ENCODE measurements around the gene SDK1.

GRCh38 chr7:3318874-3319273, 17.8 kb downstream of the SDK1 start:
- TF ChIP-seq CTCF (IDR thresholded peaks at IDR 0.05), result no peak
- no peak for TF ChIP-seq POLR2A (IDR thresholded peaks at IDR 0.05)
